B cell (primary cell): ENCODE measurements around the gene SCGB2A2. TPM values are rescaled to one million over a fixed set of nuclear protein-coding genes. Genes with fewer than 3 reads are reported as not detected.

Experiments used
- ATAC-seq: fragments of 200-7000 bp; cut with Tn5 transposase; one replicate; pipeline ENCODE4 v1.10.0; 2021; ENCODE audit warnings: low read depth, mild to moderate bottlenecking, moderate number of reproducible peaks, moderate library complexity
- CTCF ChIA-PET: fragments of 350-600 bp; sonication (Branson Sonifier 250); formaldehyde crosslinking; loops from one replicate; lab custom pipeline; 2021; ENCODE audit warnings: antibody characterized with exemption, inconsistent platforms; lab: Charles Lee
- POLR2A ChIA-PET: fragments of 350-600 bp; sonication (Branson Sonifier 250); formaldehyde crosslinking; loops from one replicate; lab custom pipeline; 2021; ENCODE audit warnings: antibody characterized with exemption; lab: Charles Lee
- DNase-seq: peaks from one replicate; pipeline ENCODE4 v3.0.0; 2013
- H2AFZ ChIP-seq: 2 replicates; pipeline ENCODE4 v1.6.1; 2012; ENCODE audit warnings: mild to moderate bottlenecking, low read depth, low read length; ENCODE audit not compliant: insufficient read depth, poor library complexity, severe bottlenecking
- H3K27ac ChIP-seq, 2 donors: 1 replicate in 1 of 2; 2 replicates in 1 of 2; pipeline ENCODE4 v1.5.1; 2012 to 2013; ENCODE audit warnings: low read length in 2 of 2, mild to moderate bottlenecking in 2 of 2, moderate library complexity in 1 of 2
- H3K27me3 ChIP-seq, 4 experiments: fragments of 200-600 bp in 1 of 4; sonication (generic) in 1 of 4; replicated peaks in 1 of 4; 1 replicate in 2 of 4; 2 replicates in 2 of 4; pipeline versions ENCODE4 v1.6.1 to v1.7.0; 2013 to 2016; ENCODE audit warnings: low read length in 3 of 4, mild to moderate bottlenecking in 2 of 4, mixed read lengths in 1 of 4, moderate library complexity in 1 of 4; ENCODE audit not compliant: insufficient read depth in 4 of 4, control insufficient read depth in 3 of 4; ENCODE audit errors: control extremely low read depth in 1 of 4
- H3K36me3 ChIP-seq, 2 experiments: replicated peaks in 1 of 2; 1 replicate in 1 of 2; 2 replicates in 1 of 2; pipeline versions ENCODE4 v1.6.1 to v1.7.1; 2013; ENCODE audit warnings: low read length in 1 of 2; ENCODE audit not compliant: insufficient read depth in 2 of 2, control insufficient read depth in 1 of 2; ENCODE audit errors: control extremely low read depth in 1 of 2, extremely low read depth in 1 of 2
- H3K4me1 ChIP-seq, 2 donors: fragments of 200-600 bp in 1 of 2; sonication (generic) in 1 of 2; 1 replicate in 1 of 2; 2 replicates in 1 of 2; pipeline versions ENCODE4 v1.5.1 to v1.6.1; 2013 to 2017; ENCODE audit warnings: low read length in 2 of 2; ENCODE audit not compliant: control insufficient read depth in 2 of 2, insufficient read depth in 2 of 2
- H3K4me2 ChIP-seq: replicated peaks from 2 replicates; pipeline ENCODE3; 2012; ENCODE audit warnings: mild to moderate bottlenecking, low read depth, low read length; ENCODE audit not compliant: poor library complexity, severe bottlenecking
- H3K4me3 ChIP-seq, 5 experiments: fragments of 200-600 bp in 1 of 5; sonication (generic) in 1 of 5; 1 replicate in 3 of 5; 2 replicates in 2 of 5; pipeline versions ENCODE4 v1.5.1 to v1.7.0; 2011 to 2016; ENCODE audit warnings: low read length in 4 of 5, mild to moderate bottlenecking in 4 of 5, low read depth in 2 of 5, control low read depth in 1 of 5, moderate library complexity in 1 of 5; ENCODE audit not compliant: insufficient read depth in 1 of 5; ENCODE audit errors: control extremely low read depth in 1 of 5, extremely low read depth in 1 of 5
- H3K79me2 ChIP-seq: fragments of 200-600 bp; sonication (generic); one replicate; pipeline ENCODE4 v1.6.0; 2016; ENCODE audit warnings: low read length; ENCODE audit not compliant: control insufficient read depth, insufficient read depth
- H3K9ac ChIP-seq: fragments of 200-600 bp; sonication (generic); 2 replicates; pipeline ENCODE4 v1.6.1; 2017; ENCODE audit warnings: mild to moderate bottlenecking, low read length, moderate library complexity
- H3K9me3 ChIP-seq, 3 donors: one replicate each; pipeline versions ENCODE4 v1.6.1 to v1.7.1; 2013; ENCODE audit warnings: low read length in 2 of 3; ENCODE audit not compliant: control insufficient read depth in 2 of 3, insufficient read depth in 1 of 3; ENCODE audit errors: control extremely low read depth in 1 of 3
- H4K20me1 ChIP-seq: 2 replicates; pipeline ENCODE4 v1.6.0; 2012; ENCODE audit warnings: mild to moderate bottlenecking, low read length; ENCODE audit not compliant: insufficient read depth, control insufficient read depth, poor library complexity, severe bottlenecking
- H3K27ac Mint-ChIP-seq: one replicate; pipeline ENCODE4 v1.8.0; 2021; ENCODE audit warnings: mixed read lengths
- H3K27me3 Mint-ChIP-seq: one replicate; pipeline ENCODE4 v1.8.0; 2021; ENCODE audit warnings: mixed read lengths
- H3K4me1 Mint-ChIP-seq: one replicate; pipeline ENCODE4 v1.8.0; 2021; ENCODE audit warnings: mixed read lengths
- H3K4me3 Mint-ChIP-seq: one replicate; pipeline ENCODE4 v1.8.0; 2021; ENCODE audit warnings: mixed read lengths
- H3K9me3 Mint-ChIP-seq: one replicate; pipeline ENCODE4 v1.8.0; 2022; ENCODE audit warnings: mixed read lengths; ENCODE audit not compliant: insufficient read depth
- EZH2 ChIP-seq: IDR thresholded peaks from 2 replicates; pipeline ENCODE4 v1.6.1; 2012; ENCODE audit warnings: borderline replicate concordance, low read depth, mild to moderate bottlenecking, moderate library complexity, low read length; ENCODE audit not compliant: insufficient read depth, poor library complexity, severe bottlenecking
- WGBS: methylation state at CpG from one replicate; pipeline ENCODE4 v1.1.5; 2013; ENCODE audit warnings: missing lambda C conversion rate; ENCODE audit not compliant: insufficient coverage; 5-methylcytosine and 5-hydroxymethylcytosine counted together
- intact Hi-C: fragments of 100-400 bp; cut with micrococcal nuclease; formaldehyde crosslinking; loops from one replicate; pipeline ENCODE4 v1.10.0; 2022
- polyA plus RNA-seq: library from polyadenylated mRNA; depleted of rRNA; stranded (reverse); fragments of >200 nt; gene quantifications from 2 replicates; pipeline ENCODE4 v1.2.3, GENCODE V29; 2012
- total RNA-seq, 2 donors: library from RNA; stranded (reverse); fragments of 120-200 nt in 1 of 2; gene quantifications; 1 replicate in 1 of 2; 2 replicates in 1 of 2; pipeline versions ENCODE4 v1.2.3 to v1.2.4, GENCODE V29; 2013 to 2022
- TF ChIP-seq, protein P1 (sequence below): fragments of 200-600 bp; IDR thresholded peaks from one replicate; pipeline ENCODE4 v1.8.0; 2022; ENCODE audit warnings: antibody characterized with exemption, mild to moderate bottlenecking

The SCGB2A2 gene
- total and polyA plus RNA-seq, 2 donors (not counting 1 experiment from before 2014, with no cell fraction given), result not detected

GRCh38 chr11:62273284-62273683, 3.3 kb downstream of the SCGB2A2 start:
- Mint-ChIP-seq H3K4me3 (no peak overlapping the region), H3K9me3 (no peaks in the 10 kb centered on the region), H3K4me1 (no peaks in the 10 kb centered on the region), H3K27ac (no peak overlapping the region), H3K27me3 (peaks cover 12% of the 10 kb centered on the region)
- Histone ChIP-seq H3K4me1 (no peaks in the 10 kb centered on the region), H3K36me3 (no peaks in the 10 kb centered on the region), H3K4me3 (no peak overlapping the region), H2AFZ (no peak overlapping the region), H3K9ac (no peak overlapping the region), H3K79me2 (no peaks in the 10 kb centered on the region), H3K27me3 (peaks cover 0 to 6% (median 0%) of the 10 kb centered on the region in 4 experiments), H3K9me3 (no peaks in the 10 kb centered on the region), H4K20me1 (no peaks in the 10 kb centered on the region), H3K27ac (no peak overlapping the region), H3K4me2 (no peak overlapping the region)
- ATAC-seq (no peak), DNase-seq (no peak)
- TF ChIP-seq, protein P1, sequence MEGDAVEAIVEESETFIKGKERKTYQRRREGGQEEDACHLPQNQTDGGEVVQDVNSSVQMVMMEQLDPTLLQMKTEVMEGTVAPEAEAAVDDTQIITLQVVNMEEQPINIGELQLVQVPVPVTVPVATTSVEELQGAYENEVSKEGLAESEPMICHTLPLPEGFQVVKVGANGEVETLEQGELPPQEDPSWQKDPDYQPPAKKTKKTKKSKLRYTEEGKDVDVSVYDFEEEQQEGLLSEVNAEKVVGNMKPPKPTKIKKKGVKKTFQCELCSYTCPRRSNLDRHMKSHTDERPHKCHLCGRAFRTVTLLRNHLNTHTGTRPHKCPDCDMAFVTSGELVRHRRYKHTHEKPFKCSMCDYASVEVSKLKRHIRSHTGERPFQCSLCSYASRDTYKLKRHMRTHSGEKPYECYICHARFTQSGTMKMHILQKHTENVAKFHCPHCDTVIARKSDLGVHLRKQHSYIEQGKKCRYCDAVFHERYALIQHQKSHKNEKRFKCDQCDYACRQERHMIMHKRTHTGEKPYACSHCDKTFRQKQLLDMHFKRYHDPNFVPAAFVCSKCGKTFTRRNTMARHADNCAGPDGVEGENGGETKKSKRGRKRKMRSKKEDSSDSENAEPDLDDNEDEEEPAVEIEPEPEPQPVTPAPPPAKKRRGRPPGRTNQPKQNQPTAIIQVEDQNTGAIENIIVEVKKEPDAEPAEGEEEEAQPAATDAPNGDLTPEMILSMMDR, result no peak
- TF ChIP-seq EZH2, result no peak
- intact Hi-C loops, result no loop called here
- ChIA-PET CTCF (no interaction called here), POLR2A (no interaction called here)
- WGBS, result 77% methylated on average over 2 of the region's 5 CpGs

DNA sequence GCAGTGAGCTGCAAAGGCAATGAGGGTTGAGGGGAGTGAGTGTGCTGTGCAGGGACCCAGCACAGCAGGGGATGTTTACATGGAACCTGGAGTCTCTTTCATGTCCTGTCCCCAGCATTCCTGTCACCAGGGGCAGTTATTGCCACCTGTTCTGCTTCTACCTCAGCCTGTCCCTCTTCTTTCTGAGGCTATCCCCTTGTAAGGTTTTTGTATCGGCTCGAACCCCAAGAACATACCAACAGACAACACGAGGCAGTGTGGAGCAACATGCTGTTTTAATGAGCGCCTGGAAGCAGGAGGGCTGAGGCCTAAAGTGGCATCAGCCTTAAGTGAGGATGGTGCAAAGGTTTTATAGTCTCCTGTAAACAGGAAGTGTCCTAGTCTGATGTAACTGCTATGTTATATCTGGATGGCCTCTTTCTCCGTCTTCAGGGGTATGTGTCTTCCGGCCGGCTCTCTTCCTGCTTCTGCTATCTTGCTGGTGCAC, 3.9 kb downstream of the SCGB2A2 start:
- Mint-ChIP-seq H3K27me3 (peaks cover 8% of the 10 kb centered on the region), H3K4me3 (no peak overlapping the region), H3K9me3 (no peaks in the 10 kb centered on the region), H3K27ac (no peak overlapping the region), H3K4me1 (no peaks in the 10 kb centered on the region)
- DNase-seq (no peak), ATAC-seq (no peak)
- no peaks in the 10 kb centered on the region for H4K20me1 ChIP-seq
- no peak overlapping the region for H3K4me2 ChIP-seq
- ChIA-PET CTCF (no interaction called here), POLR2A (no interaction called here)
- H3K27me3 ChIP-seq, result peaks cover 0 to under 1% (median 0%) of the 10 kb centered on the region in 4 experiments
- H3K4me3 ChIP-seq, result no peak overlapping the region
- H3K9me3 ChIP-seq, result no peaks in the 10 kb centered on the region
- H3K36me3 ChIP-seq, result no peaks in the 10 kb centered on the region
- intact Hi-C loops, result no loop called here
- 87% methylated on average over 7 of the region's 7 CpGs for WGBS
- H3K27ac ChIP-seq, result no peak overlapping the region
- H3K79me2 ChIP-seq, result no peaks in the 10 kb centered on the region
- TF ChIP-seq EZH2, result no peak
- TF ChIP-seq, protein P1, result no peak
- H3K4me1 ChIP-seq, result no peaks in the 10 kb centered on the region
- no peak overlapping the region for H2AFZ ChIP-seq
- H3K9ac ChIP-seq, result no peak overlapping the region
